B cell (primary cell): ENCODE measurements around the gene CSNK2B.

Source experiments
- EZH2 ChIP-seq: IDR thresholded peaks from 2 replicates; pipeline ENCODE4 v1.6.1; 2012; ENCODE audit warnings: borderline replicate concordance, low read depth, mild to moderate bottlenecking, moderate library complexity, low read length; ENCODE audit not compliant: insufficient read depth, poor library complexity, severe bottlenecking
- TF ChIP-seq, protein P1 (sequence below): fragments of 200-600 bp; IDR thresholded peaks from one replicate; pipeline ENCODE4 v1.8.0; 2022; ENCODE audit warnings: antibody characterized with exemption, mild to moderate bottlenecking

DNA sequence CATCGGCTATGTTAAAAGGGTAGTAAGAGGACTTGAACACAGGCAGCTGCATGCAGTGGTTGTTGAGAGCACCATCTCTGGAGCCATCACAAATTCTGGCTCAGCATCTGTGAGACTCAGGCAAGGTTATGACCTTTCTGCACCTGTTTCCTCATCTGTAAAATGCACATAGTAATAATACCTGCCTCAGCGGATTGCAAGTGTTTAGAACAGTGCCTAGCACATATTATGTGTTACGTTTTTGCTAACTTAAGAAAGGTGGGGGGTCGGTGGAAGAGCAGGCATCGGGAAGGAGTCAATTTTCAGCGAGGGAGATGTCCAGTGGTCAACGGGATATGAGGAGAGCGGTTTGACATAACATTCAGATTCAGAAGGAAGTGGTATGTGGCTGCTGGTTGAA is 12.1 kb downstream of the CSNK2B start:
- TF ChIP-seq, protein P1, sequence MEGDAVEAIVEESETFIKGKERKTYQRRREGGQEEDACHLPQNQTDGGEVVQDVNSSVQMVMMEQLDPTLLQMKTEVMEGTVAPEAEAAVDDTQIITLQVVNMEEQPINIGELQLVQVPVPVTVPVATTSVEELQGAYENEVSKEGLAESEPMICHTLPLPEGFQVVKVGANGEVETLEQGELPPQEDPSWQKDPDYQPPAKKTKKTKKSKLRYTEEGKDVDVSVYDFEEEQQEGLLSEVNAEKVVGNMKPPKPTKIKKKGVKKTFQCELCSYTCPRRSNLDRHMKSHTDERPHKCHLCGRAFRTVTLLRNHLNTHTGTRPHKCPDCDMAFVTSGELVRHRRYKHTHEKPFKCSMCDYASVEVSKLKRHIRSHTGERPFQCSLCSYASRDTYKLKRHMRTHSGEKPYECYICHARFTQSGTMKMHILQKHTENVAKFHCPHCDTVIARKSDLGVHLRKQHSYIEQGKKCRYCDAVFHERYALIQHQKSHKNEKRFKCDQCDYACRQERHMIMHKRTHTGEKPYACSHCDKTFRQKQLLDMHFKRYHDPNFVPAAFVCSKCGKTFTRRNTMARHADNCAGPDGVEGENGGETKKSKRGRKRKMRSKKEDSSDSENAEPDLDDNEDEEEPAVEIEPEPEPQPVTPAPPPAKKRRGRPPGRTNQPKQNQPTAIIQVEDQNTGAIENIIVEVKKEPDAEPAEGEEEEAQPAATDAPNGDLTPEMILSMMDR = no peak
- TF ChIP-seq EZH2 = no peak
